ENCODE results near the gene C1orf226. TPM values are rescaled to one million over a fixed set of nuclear protein-coding genes. Genes with fewer than 3 reads are reported as not detected.

The C1orf226 gene
- total RNA-seq, 1 donor from 2014 or later, result not detected

GRCh38 chr1:162365284-162366020 lies 16.1 kb upstream of the C1orf226 start:
- intact Hi-C loops (cut with micrococcal nuclease), result no loop called here

GRCh38 chr1:162366149-162366548 lies 15.4 kb upstream of the C1orf226 start:
- intact Hi-C loops (cut with micrococcal nuclease), result no loop called here

- intact Hi-C loops (cut with micrococcal nuclease), result no loop called here
Observed at GRCh38 chr1:162366671-162367070, 14.9 kb upstream of the C1orf226 start.

GRCh38 chr1:162367073-162367472 lies 14.5 kb upstream of the C1orf226 start:
- intact Hi-C loops (cut with micrococcal nuclease), result no loop called here

DNA sequence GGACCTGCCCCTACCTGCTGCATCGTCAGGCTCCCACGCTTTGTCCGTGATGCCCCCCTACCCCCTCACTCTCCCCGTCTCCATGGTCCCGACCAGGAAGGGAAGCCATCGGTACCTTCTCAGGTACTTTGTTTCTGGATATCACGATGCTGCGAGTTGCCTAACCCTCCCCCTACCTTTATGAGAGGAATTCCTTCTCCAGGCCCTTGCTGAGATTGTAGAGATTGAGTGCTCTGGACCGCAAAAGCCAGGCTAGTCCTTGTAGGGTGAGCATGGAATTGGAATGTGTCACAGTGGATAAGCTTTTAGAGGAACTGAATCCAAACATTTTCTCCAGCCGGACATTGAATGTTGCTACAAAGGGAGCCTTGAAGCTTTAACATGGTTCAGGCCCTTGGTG lies 13.8 kb upstream of the C1orf226 start:
- intact Hi-C loops (cut with micrococcal nuclease), result no loop called here

DNA sequence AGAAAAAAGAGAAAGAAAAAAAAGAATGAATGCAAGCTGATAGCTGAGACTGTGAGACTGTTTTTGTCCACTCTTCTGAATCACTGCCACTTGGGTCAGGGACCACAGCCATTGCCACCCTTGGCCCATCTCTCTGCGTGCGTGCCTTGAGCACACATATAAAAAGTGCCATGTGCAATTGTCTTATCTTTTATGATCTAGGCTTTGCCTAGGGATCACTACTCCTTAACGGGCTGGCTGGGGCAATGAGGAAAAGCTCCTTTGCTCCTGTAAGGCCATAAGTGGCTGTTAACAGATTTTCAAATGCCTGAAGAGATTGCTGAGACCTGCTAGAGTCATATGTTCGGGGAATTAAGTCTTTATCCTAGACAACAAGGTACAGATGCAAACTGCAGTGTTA lies 13.1 kb upstream of the C1orf226 start:
- intact Hi-C loops (cut with micrococcal nuclease), result no loop called here

DNA sequence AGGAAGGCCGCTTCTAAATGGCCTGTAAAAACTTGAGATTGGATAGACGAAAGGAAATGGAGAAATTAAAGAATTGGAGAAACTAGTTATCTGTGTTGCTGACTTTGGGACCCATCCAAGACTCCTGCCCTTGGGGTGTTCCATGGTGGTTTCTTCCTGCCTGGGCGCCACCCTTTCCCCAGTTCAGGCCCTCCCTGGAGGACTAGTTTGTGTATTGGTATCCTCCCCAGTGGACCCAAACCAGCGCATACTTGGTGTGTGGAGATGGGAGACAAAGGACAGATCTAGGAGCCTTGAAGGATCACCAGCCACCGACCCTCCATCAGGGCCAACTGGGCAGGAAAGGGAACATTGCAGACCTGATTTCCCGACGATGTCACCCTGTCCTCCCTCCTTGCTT lies 12.0 kb upstream of the C1orf226 start:
- intact Hi-C loops (cut with micrococcal nuclease), result no loop called here

DNA sequence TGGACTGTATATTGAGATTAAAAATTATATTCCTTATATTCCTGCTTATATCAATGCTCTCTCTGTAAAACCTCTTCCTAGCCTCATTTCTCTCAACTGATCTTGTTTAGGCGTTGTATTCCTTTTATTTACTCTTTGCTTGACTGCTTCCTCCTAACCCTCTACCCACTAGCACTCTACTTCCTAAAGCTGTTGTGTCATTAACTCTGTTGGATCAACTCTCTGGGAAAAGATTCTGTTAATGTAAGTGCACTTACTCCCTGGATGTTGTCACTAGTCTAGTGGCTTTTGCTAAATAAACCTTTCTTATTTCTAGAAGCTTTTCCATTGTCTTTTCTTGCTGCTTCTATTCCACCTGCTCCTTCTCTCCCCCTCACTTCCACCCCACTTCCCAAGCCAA lies 11.4 kb upstream of the C1orf226 start:
- intact Hi-C loops (cut with micrococcal nuclease), result no loop called here

- intact Hi-C loops (cut with micrococcal nuclease), result no loop called here
Observed at GRCh38 chr1:162370721-162371120, 10.8 kb upstream of the C1orf226 start.

- intact Hi-C loops (cut with micrococcal nuclease), result no loop called here
Observed at GRCh38 chr1:162371611-162372010, 9.9 kb upstream of the C1orf226 start.

DNA sequence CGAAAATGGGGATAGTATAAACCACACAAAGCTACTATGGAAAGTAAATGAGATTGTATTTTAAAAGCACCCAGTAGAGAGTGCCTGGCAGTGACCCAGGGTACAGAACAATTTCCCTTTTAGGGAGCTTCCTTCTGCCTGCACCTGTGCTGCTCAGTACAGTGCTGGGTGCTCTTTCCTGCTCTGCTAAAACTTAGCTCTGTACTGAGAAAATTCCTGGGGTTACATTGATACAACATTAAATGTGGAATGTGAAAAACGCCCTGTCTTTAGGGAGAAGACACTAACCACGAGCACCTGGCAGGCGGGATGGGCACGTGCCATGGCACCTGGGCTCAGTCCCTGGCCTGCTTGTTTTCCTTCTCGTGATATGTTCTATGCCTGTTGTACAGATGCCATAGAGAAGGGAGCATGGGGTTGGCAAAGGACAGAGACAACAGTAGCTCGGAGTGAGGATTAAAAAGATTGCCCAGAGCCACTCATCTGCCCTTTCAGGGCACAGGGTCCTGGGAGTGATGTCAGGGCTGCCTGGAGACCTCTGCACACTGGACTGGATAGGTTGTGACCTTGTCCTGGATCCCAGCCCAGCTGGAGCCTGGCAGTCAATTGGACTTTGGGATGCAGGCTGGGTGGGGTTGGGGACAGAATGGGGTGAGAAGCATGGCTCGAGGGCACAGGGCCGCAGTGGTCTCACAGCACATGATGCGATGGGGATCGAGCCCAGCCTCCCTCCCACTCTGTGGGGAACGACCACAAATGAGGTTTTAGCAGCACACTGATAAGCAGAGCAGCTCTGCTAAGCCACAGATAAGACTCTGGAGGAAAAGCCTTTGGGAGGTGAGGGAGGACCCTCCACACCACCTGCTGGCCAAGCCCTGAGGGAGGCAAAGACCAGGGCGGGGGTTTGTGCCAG lies 9.1 kb upstream of the C1orf226 start:
- intact Hi-C loops (cut with micrococcal nuclease), result no loop called here

- intact Hi-C loops (cut with micrococcal nuclease), result no loop called here
Observed at GRCh38 chr1:162373072-162373427, 8.5 kb upstream of the C1orf226 start.

DNA sequence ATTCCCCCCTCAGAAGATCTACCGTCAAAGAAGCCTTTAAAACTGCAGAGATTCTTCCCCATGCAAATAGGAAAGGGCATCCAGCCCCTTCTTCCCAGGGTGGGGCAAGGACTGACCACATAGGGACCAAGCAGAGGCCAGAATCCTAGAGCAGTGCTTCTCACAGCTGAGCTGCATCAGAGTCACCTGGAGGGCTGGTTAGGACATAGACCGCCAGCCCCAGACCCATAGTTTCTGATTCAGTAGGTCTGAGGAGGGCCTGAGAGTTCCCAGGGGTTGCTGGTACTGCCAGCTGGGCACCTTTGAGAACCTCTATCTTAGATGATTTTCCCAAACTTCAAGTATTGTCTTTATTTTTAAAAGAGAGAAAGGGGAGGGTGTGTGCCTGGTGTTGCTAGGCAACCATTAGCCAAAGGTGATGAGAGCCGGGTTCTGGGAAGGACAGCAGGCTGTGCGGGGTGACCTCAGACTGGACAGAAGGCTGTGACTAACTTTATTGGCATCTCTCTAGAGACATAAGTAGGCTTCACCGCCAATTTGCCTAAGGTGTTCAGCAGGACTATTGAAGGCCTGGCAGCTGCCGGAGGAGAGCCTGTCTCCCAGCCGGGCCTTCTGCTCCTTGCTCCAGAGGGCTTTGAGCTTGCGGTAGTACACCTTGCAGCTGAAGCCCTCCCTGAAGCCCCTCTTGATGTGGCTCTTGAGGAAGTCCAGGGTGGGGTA lies 7.8 kb upstream of the C1orf226 start:
- intact Hi-C loops (cut with micrococcal nuclease), result no loop called here

GRCh38 chr1:162374406-162374805 lies 7.1 kb upstream of the C1orf226 start:
- intact Hi-C loops (cut with micrococcal nuclease), result no loop called here

DNA sequence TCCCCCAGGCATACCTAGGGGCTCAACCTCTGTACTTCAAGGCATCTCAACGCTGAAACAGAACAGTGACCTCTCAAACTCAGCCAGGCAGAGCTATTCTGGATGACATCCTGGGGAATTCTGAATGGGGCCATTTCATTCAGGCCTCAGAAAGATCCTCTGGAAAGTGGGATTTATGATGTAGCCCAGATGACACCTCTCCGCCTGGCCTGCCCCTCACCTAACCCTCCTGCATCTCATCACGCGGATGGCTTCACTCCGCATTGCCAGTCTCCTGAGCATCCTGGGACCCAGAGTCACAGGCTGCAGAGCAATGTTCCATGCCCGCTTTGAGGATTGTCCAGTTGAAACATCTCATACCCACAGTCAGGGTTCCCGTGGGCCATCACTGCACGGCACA lies 6.1 kb upstream of the C1orf226 start:
- intact Hi-C loops (cut with micrococcal nuclease), result no loop called here

DNA sequence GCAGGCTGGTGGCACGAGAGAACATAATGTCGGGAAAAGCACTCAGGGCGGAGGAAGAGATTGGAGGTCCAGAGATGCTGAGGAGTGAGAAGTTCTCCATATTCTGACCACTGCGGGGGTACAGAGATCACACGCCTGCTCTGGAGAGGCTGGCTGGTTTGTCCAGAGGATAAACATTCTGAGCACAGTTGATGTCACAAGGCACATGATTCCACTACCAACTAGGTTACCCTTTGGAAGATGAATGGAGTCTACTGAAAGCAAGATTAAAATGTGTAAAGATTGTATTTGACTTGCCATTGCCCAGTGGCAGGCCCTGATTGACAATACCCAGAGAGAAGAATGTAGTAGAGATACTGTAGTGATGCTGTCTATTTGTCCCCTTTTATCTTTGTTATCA lies 4.8 kb upstream of the C1orf226 start, which contains the start of gene SPATA46:
TSS of gene SPATA46 (minus strand) at position 164 of the 400 bp plus-strand sequence. CDS start at position 100, 64 bp downstream.
- intact Hi-C loops (cut with micrococcal nuclease), result no loop called here

GRCh38 chr1:162380061-162380846 lies 1.3 kb upstream of the C1orf226 start:
- intact Hi-C loops (cut with micrococcal nuclease), result no loop called here

- intact Hi-C loops (cut with micrococcal nuclease), result no loop called here
Observed at GRCh38 chr1:162381941-162382750, 618 bp downstream of the C1orf226 start.

DNA sequence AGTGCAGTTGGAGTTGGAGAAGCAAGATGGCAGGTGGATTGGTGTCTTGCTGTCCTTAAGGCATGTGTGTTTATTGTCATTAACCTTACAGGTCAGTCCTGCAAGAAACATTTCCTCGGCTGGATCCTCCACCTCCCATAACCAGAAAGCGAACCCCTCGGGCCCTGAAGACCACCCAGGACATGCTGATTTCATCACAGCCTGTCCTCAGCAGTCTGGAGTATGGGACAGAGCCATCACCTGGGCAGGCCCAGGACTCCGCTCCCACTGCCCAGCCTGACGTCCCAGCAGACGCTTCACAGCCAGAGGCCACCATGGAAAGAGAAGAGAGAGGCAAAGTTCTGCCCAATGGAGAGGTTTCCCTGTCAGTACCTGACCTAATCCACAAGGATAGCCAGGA lies 1.6 kb downstream of the C1orf226 start:
- intact Hi-C loops (cut with micrococcal nuclease), result no loop called here

GRCh38 chr1:162383516-162383915 lies 2.0 kb downstream of the C1orf226 start:
- intact Hi-C loops (cut with micrococcal nuclease), result no loop called here
